ENCODE measurements around the gene MAP4K4.
A peak's percentile ranks its signal among the peaks of the same experiment; 100 is the strongest.

Gene MAP4K4

DNA sequence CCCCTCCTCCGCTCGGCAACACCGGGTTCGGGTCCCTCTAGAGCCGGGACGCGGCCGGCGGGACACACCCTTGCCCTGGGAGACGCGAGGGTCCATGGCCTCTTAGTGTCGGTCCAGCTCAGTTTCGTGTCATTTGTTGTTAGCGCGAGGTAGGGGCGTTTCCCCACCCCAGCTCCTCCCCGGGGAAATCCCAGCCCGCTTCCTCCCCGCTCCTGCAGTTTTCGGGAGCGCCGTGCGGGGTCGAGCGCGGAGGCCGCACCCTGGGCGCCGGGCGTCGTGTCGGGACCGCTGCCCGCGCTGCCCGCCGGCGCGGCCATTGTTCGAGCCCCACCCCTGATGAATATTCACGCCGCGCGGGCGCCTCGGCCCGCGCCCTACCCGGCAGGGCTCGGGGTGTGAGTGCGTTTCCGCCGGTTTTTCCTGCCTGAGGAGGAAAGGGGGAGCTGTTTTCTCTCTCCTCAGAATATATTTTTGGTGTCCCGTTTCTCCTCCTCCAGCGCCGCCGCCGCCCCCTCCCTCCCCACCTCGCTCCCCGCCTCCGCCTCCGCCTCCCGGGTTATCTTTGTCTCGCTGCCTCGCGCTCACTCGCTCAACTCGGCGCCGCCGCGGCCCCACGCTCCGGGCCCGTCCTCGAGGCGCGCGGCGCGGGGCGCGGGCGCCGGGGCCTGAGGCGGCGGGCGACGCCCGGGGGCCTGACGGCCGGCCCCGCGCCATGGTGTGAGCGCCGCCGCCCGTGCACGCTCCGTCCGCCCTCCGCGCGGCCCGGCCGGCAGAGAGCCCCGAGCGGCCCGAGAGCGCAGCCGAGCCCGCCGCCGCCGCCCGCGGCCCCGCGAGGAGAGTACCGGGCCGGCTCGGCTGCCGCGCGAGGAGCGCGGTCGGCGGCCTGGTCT lies at the start of gene MAP4K4:
MAP4K4 (plus strand) TSS at position 584 of the 890 bp plus-strand sequence. CDS start 374 bp downstream, outside the sequence.
- peak; percentile 75 for DNase-seq (ENCODE audit: low read depth)

DNA sequence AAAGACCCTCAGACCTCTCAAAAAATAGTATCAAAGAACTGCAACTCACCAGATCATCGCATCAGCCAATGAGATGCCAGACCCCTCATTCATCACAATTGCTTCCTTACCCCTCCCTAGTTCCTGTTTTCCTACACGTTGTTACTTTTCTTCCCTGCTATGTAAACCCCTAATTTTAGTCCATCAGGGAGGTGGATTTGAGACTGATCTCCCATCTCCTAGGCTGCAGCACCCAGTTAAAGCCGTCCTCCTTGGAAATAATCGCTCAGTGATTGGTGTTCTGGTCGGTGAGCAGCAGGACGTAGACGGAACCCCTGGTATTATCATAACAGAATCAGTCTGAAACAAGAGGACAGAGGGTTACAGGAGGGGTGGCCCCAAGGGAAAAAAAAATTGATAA lies 44.0 kb upstream of the MAP4K4 start:
- DNase-seq (ENCODE audit: low read depth), result no peak

DNA sequence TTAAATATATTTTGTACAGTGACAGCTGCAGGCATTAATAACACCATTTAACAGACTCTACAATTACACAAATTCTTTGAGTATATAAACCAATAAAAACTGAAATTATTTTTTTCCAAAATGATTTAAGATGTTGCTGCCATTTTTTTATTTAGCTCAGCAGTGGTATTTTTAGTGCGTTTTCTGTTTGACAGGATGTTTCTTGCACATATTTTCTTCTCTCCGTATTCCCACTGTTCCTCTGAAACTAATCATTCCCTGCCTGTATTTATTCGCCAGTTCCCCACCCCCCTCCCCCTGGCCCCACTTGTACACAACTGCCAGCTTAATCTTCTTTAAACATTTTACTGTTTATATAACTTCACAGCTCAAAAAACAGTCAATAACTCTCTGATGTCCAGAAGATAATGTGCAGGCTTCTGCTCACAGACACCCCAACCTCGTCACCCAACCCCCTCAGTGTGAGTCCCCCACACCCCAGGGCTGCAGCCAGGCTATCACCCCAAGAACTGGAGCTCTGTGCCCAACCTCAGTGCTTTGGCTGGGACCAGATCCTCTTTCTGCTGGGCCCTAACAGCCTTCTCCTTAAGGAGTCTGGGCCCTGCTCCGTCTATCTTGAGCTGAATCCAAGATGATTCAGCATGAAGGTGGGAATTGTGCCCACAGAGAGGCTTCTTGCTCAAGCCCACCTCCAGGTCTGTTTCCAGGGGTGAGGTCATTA lies 41.6 kb upstream of the MAP4K4 start:
- DNase-seq (ENCODE audit: low read depth), result peak; percentile 38

DNA sequence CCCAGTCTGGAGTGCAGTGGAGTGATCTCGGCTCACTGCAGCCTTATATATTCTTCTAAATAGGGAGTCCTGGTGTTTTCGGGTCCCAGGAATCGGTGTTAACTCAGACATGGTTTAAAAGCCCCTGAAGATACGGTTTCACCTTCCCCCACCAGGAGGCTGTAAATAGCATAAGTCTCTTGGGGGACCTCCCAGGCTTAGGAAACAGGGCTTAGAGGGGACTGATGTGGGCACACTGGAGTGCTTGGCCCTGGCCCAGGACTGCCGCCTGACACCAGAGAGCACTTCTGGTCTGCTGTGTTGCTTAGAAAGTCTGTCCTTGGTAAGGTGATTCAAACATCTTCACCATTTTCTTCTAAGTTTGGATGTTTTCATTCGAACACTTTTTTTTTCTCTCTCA lies 39.7 kb upstream of the MAP4K4 start:
- no peak for DNase-seq (ENCODE audit: low read depth)

DNA sequence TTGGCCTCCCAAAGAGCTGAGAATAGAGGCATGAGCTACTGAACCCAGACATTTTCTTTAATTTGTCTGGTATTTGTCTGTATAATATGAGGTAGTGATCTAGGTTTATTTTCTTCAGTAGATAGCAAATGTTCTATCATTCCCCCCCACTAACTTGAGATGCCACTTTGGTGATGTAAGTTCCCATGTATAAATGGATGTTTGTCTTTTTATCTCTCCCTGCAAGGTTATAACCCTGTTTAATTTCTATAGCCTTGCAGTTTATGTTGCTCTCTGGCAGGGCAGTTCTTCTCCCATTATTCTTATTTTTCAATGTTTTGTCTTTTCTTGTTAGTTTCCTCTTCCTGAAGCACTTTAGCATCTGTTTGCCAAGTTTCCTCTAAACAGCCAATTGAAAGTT lies 39.1 kb upstream of the MAP4K4 start:
- no peak for DNase-seq (ENCODE audit: low read depth)

DNA sequence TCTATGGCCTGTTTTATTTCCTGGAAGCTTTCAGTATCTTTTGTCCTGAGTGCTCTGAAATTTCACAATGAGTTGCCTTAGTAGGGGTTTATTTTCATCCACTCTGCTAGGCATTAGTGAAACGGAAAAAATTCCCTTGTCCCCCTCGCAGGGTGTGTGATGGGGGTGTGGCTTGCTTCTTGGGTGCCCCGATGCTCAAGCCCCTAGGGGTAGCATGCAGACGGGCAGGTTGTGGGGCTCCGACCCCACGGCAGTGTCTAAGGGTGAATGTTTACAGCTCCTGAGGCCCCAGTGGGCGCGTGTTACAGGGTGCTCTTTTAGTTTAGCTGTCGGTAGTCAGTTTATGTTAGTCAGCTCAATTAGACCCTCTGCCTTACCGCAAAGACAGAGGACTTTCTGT lies 32.2 kb upstream of the MAP4K4 start:
- no peak for DNase-seq (ENCODE audit: low read depth)

DNA sequence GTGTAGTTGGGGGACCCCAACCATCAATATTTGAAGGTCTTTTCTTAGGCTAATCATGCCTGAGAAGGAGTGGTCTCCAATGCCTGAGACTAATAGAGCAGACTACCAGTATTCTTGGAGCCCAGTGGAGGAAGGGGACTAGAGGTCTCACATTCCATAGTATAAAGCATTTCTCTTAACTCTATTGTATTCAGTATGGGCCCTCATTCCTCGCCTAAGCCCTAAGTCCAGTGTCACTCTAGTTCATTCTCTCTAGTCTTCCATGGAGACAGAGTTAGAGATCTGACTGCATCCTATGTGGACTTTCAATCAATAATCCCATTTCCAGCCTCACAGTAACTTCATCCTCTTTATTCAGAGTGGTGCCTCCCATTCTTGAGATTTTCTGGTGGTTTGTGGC lies 29.7 kb upstream of the MAP4K4 start:
- no peak for DNase-seq (ENCODE audit: low read depth)

DNA sequence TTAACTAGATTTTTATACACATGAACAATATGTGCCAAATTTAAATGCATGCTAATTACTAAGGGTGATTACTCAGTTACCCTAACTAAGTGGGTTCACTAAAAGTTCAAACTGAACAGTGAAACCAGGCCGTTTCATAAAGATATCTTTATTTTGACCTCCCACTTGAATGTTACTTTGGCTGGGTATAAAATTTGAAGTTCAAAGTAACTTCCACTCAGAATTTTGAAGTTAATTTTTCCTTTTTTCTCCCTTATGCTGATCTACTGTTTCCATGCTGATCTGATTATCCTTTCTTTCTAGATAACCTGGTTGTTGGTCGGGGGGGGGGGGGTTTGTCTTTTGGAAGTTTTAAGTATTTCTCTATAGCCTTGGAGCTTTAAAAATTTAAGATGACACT lies 25.5 kb upstream of the MAP4K4 start:
- DNase-seq (ENCODE audit: low read depth), result no peak

DNA sequence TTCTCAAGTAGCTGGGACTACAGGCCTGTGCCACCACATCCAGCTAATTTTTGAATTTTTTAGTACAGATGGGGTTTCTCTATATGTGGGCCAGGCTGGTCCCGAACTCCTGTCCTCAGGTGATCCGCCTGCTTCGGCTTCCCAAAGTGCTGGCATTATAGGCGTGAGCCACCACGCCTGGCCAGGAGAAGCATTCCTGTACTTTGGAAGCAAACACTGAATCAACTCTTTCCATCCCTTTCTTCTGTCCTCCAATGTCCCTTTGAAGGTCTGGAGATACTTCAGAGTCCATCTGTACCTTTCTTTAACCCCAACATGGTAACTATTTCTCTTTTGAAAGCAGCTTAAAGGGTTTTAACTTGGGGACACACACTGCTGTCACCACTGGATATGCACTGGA lies 23.6 kb upstream of the MAP4K4 start:
- no peak for DNase-seq (ENCODE audit: low read depth)

DNA sequence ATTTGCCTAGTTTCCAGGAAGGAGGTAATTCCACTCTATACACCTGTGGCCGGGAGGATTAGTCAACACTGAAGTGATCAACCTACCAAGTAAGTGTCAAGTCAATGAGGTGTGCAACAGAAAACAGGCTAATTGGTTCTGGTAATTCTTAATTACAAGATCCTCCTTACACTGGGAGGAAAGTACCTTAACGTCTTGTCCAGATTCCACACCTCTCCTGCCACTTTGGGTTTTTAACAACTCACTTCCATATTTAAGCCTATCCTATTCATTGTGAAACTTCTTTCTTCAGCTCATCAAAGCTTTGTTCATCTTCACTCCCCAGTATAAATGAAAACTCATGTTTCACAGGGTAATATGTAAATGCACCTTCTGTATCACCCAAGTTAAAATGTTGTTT lies 22.0 kb upstream of the MAP4K4 start:
- DNase-seq (ENCODE audit: low read depth), result no peak

DNA sequence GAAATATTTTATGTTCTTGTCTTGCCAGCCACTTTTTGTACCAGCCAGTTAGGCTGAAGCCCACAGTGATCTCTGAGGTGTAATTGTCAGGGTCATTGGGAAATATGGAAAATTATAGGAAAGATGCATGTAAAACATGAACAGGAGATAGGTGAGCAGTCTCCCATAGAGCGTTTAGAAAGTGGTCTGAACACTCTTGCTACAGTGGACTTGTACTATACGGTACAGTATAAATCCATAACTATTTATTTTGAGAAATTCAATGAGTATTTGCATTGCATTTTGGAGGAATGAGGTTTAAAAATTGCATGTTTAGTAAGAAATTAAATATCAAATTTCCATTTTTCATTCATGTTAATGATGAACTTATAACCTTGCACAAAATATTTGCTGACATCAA lies 20.8 kb upstream of the MAP4K4 start:
- DNase-seq (ENCODE audit: low read depth), result no peak

DNA sequence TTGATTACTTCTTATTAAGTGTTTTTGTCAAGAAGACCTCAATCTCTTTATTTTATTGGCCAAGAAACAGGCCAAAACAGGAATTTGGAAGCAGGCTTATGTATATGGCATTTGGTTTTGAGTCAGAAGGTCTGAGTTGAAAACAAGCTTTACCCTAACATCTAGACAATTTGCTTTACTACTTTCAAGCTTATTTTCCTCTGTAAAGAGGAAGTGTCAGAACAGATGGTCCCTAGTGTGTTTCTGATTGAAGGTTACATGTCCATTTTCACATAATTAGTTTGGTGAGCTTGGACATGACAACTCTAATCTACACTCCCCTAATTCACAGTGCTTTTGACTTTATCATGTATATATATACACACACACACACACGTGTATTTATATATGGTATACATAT lies 19.8 kb upstream of the MAP4K4 start:
- no peak for DNase-seq (ENCODE audit: low read depth)

DNA sequence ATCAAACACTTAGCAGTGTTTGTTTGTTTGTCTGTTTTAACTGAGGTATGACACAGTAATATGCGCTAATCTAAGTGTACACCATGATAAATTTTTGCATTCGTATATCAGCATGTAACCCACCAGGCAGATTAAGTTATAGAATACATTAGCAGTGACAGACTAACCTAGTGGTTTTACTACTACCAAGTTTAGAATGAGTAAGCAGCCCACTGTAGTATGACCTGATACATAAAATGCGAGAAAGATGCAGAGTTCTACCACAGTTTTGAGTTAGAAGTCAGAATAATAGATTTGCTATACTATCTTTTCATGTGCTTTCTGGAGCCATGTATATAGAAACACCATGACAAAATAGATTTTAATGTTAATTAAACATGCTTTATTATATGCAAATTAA lies 19.1 kb upstream of the MAP4K4 start:
- no peak for DNase-seq (ENCODE audit: low read depth)

DNA sequence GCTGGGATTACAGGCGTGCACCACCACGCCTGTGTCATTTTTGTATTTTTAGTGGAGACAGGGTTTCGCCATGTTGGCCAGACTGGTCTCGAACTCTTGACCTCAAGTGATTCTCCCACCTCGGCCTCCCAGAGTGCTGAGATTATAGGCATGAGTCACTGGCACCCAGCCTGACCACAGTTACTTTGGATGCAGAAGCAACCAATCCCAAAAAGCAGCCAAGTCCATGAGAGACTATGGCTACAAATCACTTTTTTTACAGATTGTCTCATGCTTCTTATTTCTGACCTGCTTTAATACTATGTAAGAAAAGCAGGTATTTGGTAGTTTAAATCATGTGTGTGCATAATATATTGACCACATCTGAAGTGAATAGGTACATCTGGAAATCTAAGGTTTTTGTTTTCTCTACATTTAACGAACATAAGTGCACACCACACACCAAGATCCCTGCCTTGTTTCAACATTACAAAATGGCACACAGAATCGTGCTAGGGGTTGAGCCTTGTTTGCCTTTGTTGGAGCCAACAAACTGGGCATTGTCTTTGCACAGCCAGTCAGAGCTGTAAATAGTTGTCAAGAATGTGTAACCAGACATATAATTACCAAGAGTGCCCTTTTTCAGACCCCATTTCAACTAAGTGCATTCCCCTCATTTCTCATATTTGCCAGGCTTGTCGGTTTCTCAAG lies 18.3 kb upstream of the MAP4K4 start:
- DNase-seq (ENCODE audit: low read depth), result peak; percentile 74

DNA sequence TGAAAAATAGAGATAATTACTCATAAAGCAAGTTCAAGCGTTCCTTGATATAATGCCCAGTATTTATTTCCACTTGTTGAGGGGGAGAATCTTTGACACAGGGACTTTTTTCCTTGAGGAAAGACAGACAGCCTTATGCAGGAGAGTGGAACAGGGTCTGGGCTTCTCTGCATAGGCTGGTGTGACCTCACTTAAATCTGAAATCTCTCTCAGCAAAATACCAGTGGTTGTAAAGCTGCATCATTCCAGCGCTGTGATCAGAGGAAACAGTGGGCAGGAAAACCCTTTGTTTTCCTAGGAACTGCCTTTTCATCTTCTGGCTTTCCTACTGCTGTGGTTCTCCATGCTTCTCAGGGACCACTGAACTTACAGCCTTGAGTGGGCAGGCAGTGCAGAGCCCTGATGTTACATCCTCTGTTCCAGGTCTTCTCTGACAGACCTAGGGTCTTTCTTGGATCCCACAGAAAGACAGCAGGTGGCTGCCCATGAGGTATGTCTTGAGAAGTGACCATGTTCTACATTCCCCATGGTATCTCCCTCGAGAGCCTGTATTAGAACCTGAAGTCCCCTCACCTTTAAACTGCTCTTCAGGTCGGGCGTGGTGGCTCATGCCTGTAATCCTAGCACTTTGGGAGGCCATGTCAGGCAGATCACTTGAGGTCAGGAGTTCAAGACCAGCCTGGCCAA lies 17.6 kb upstream of the MAP4K4 start:
- DNase-seq (ENCODE audit: low read depth), result no peak

DNA sequence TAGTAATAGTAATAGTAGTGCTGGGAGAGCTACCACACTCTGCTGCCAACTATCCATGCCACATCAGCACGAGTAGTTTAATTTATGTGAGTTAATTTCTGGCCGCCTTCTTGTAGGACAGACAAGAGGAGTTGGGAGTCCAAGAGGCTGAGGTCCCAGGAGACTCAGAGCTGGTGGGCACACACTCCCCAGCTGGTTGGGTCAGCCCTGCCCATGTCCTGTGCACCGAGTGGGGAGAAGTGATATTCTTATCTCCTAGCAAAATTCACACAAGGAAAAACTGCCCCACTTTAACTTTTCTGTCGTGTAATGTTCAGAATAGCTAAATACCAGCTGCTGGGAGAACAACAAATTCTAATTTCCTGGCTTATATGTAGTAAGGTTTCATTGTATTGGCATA lies 15.2 kb upstream of the MAP4K4 start:
- DNase-seq (ENCODE audit: low read depth), result no peak

DNA sequence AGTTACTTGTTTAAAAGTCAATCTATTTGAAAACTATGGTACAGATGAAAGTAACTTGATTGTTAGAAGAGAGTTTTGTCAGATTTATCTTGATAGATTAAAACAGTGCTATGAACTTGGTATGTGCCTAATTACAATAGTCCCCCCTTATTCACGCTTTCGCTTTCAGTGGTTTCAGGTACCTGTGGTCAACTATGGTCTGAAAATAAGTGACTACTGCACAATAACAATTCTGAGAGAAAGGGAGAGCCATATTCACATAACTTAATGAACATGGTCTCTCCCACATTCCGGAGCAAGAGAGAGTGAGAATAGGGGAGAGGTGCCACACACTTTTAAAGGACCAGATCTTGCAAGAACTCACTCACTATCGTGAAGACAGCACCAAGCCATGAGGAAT lies 13.2 kb upstream of the MAP4K4 start:
- no peak for DNase-seq (ENCODE audit: low read depth)

DNA sequence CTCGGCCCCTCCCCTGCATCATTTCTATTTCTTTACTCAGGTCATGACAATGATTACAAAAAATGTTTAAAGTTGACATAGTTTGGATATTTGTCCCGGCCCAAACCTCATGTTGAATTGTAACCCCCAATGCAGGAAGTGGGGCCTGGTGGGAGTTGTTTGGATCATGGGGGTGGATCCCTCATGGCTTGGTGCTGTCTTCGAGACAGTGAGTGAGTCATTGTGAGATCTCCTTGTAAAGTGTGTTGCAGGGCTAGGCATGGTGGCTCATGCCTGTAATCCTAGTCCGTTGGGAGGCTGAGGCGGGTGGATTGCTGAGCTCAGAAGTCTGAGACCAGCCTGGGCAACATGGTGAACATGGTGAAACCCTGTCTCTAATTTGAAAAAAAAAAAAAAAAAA lies 9.2 kb upstream of the MAP4K4 start:
- DNase-seq (ENCODE audit: low read depth), result no peak

DNA sequence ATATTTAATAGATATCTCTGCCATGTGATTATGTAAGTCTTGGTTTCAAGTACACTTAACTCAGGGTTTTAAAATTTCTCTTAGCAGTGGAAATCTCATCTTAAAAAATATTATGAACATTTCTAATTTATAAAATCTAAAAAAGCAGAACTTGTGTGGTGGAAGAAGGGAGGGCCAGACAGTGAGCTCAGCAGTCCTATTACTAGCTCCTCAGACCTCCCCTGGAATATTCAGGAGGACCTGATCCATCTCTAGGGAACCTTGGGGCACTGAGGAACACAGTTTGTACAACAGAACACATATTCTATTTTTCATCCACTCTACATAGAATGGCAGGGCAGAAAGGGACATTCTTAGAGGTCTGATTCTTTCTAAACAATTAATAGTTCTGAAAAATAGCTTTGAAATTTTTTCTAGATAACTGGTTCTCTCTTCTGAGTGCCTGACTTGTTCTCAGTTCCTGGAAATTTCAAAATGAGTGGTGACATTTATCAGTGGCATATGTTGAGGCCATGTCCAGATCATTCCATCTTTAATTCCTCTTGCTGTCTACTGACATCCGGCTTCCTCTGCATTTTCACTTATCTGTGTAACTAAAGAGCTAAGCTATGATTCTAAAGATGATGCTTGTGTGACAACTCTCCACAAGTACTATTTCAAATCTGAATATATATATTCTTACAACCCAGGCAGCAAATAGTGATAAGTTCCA lies 8.2 kb upstream of the MAP4K4 start:
- DNase-seq (ENCODE audit: low read depth), result no peak

DNA sequence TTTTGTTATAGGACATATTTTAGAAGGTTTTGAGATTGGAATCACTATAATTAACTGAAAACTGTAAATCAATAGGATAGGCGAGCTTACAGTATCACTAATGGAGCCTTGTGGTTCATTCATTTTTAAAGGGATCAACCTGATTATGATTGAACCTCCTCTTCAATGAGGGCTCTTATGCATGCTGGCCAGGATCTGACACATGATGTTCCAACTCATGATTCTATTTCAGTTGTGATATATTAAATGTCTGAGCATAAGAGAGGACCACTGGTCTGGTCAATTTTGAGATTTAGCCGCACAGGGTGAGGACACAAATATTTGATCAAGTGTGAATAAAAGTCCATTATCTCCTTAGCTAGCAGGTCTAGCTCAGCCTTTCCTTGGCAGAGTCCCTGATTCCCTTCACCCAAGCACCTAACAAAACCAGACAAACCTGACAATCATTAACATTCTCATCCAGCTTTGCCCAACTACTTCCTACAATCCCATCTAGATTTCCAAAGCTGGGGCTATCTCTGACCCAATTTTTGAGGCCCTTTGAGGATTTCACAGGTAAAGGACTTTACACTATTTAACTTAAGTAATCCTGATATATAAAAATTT lies 6.9 kb upstream of the MAP4K4 start:
- DNase-seq (ENCODE audit: low read depth), result no peak

DNA sequence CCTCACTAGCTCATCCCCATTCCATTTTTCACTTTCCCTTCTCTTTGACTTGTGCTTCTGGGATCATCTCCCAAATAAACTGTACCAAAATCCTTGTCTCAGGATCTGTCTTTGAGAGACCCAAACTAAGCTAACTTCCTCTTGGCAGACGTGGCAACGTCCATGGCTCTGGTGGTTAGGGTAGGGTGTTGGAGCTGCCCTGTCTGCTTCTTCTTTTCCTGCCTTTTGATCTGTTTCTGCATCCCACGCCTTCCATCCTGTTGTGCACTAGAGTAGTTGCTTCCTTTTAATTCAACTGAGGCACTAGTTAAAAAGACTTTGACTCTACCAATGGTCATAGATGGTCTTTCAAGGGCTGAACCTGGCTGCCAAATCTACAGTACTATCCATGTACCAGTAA lies 5.5 kb upstream of the MAP4K4 start:
- no peak for DNase-seq (ENCODE audit: low read depth)

All from GM04504 (cell line).